Measurements from ENCODE around the gene MIF4GD.

DNA sequence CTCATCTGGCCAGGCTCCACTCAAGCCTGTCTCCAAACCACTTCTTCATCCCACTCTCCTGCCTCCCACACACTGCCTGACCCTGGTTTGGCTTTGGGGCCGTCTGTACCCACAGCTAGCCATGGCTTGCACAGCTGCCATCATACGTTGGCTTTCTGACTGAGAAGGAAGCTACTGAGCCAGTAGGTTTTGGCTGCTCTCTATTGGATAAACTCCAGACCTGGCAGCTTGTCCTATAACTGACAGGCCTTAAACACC is 3.9 kb downstream of the MIF4GD start:
- TF ChIP-seq, protein P1, sequence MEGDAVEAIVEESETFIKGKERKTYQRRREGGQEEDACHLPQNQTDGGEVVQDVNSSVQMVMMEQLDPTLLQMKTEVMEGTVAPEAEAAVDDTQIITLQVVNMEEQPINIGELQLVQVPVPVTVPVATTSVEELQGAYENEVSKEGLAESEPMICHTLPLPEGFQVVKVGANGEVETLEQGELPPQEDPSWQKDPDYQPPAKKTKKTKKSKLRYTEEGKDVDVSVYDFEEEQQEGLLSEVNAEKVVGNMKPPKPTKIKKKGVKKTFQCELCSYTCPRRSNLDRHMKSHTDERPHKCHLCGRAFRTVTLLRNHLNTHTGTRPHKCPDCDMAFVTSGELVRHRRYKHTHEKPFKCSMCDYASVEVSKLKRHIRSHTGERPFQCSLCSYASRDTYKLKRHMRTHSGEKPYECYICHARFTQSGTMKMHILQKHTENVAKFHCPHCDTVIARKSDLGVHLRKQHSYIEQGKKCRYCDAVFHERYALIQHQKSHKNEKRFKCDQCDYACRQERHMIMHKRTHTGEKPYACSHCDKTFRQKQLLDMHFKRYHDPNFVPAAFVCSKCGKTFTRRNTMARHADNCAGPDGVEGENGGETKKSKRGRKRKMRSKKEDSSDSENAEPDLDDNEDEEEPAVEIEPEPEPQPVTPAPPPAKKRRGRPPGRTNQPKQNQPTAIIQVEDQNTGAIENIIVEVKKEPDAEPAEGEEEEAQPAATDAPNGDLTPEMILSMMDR (conservative IDR thresholded peaks at IDR 0.05), result no peak
- TF ChIP-seq ZFX (IDR thresholded peaks at IDR 0.05), result no peak

All from C4-2B (cell line).